GM21723 (cell line): ENCODE data around the gene DUOX1.

ENCODE experiments used
- ATAC-seq: cut with Tn5 transposase; IDR thresholded peaks from one replicate; pipeline ENCODE4 v1.9.1; 2021; ENCODE audit warnings: mild to moderate bottlenecking, moderate library complexity; ENCODE audit not compliant: unreplicated experiment

Gene DUOX1

GRCh38 chr15:45139770-45140169, 10.0 kb downstream of the DUOX1 start:
- no peak for ATAC-seq

GRCh38 chr15:45140557-45141250, 10.9 kb downstream of the DUOX1 start:
- ATAC-seq: no peak

- ATAC-seq: no peak
Measured at GRCh38 chr15:45141386-45141785, 11.6 kb downstream of the DUOX1 start.

GRCh38 chr15:45143056-45143455, 13.3 kb downstream of the DUOX1 start:
- no peak for ATAC-seq

- ATAC-seq: no peak
Measured at GRCh38 chr15:45143946-45144345, 14.2 kb downstream of the DUOX1 start.

GRCh38 chr15:45144775-45145174, 15.0 kb downstream of the DUOX1 start:
- ATAC-seq: no peak

- no peak for ATAC-seq
Measured at GRCh38 chr15:45146405-45146804, 16.6 kb downstream of the DUOX1 start.

- ATAC-seq: no peak
Measured at GRCh38 chr15:45147606-45148005, 17.8 kb downstream of the DUOX1 start.

- ATAC-seq: no peak
Measured at GRCh38 chr15:45148076-45149059, 18.6 kb downstream of the DUOX1 start.

- ATAC-seq: no peak
Measured at GRCh38 chr15:45149060-45149459, 19.3 kb downstream of the DUOX1 start.

GRCh38 chr15:45150481-45150880, 20.7 kb downstream of the DUOX1 start:
- no peak for ATAC-seq

- ATAC-seq: no peak
Measured at GRCh38 chr15:45150997-45151396, 21.2 kb downstream of the DUOX1 start.

- ATAC-seq: no peak
Measured at GRCh38 chr15:45151998-45152828, 22.4 kb downstream of the DUOX1 start.

- ATAC-seq: no peak
Measured at GRCh38 chr15:45155739-45156138, 25.9 kb downstream of the DUOX1 start.

- no peak for ATAC-seq
Measured at GRCh38 chr15:45156744-45157455, 27.1 kb downstream of the DUOX1 start.

GRCh38 chr15:45157974-45158373, 28.2 kb downstream of the DUOX1 start:
- ATAC-seq: no peak

- no peak for ATAC-seq
Measured at GRCh38 chr15:45161666-45162065, 31.9 kb downstream of the DUOX1 start.

- ATAC-seq: no peak
Measured at GRCh38 chr15:45162771-45163507, 33.1 kb downstream of the DUOX1 start.

- no peak for ATAC-seq
Measured at GRCh38 chr15:45163508-45163856, 33.7 kb downstream of the DUOX1 start.

GRCh38 chr15:45164914-45165313, 35.1 kb downstream of the DUOX1 start:
- no peak for ATAC-seq
